HepG2 (cell line): ENCODE results near the gene CLDN7. TPM values are rescaled to one million over a fixed set of nuclear protein-coding genes. Genes with fewer than 3 reads are reported as not detected.

ENCODE experiments used
- ATAC-seq: fragments of 200-7000 bp; cut with Tn5 transposase; 3 replicates; pipeline ENCODE4 v1.9.1; 2020; ENCODE audit warnings: mild to moderate bottlenecking, moderate library complexity
- BruUV-seq: library from RNA; stranded (reverse); fragments of 400-500 nt; replicated peaks from 2 replicates; lab custom pipeline; 2021; lab: Mats Ljungman, UMichigan
- CTCF ChIA-PET: fragments of 300-600 bp; formaldehyde crosslinking; extraction: SDS; loops from one replicate; lab custom pipeline; 2021; ENCODE audit warnings: low total read pairs, inconsistent platforms, low intra/inter-chr PET ratio; lab: Yijun Ruan, JAX
- POLR2A ChIA-PET: fragments of 350-600 bp; sonication (Branson Sonifier 250); formaldehyde crosslinking; loops from one replicate; lab custom pipeline; 2020; ENCODE audit warnings: antibody characterized with exemption, inconsistent platforms; lab: Yijun Ruan, JAX
- DNase-seq: peaks from one replicate; pipeline ENCODE4 v3.0.0-alpha.2; 2015; ENCODE audit warnings: low spot score
- FAIRE-seq: peaks from 3 replicates; lab custom pipeline; 2011; peaks lifted over from hg19 to GRCh38; lab: Jason Lieb, UNC
- H2AFZ ChIP-seq: one replicate; pipeline ENCODE4 v1.6.1; 2011; ENCODE audit warnings: low read length, inconsistent platforms
- H3K27ac ChIP-seq: fragments of 300-600 bp; 3 replicates; pipeline ENCODE4 v1.8.0; 2011; ENCODE audit warnings: mixed run types, mild to moderate bottlenecking, mixed read lengths, low read length, inconsistent platforms; ENCODE audit not compliant: insufficient read depth; ENCODE audit errors: extremely low read length
- H3K27me3 ChIP-seq, 2 experiments: fragments of 200-600 bp in 1 of 2; 2 replicates in 1 of 2; 3 replicates in 1 of 2; pipeline versions ENCODE4 v1.6.0 to v1.8.0; 2011; ENCODE audit warnings: low read length in 2 of 2, mild to moderate bottlenecking in 2 of 2, moderate library complexity in 2 of 2, inconsistent platforms in 1 of 2; ENCODE audit not compliant: insufficient read depth in 2 of 2, control insufficient read depth in 1 of 2
- H3K36me3 ChIP-seq, 2 experiments: fragments of 200-600 bp in 1 of 2; replicated peaks in 1 of 2; 2 replicates in 1 of 2; 3 replicates in 1 of 2; pipeline versions ENCODE4 v1.5.1 to v1.8.0; 2011; ENCODE audit warnings: low read length in 2 of 2, inconsistent platforms in 1 of 2; ENCODE audit not compliant: insufficient read depth in 2 of 2, control insufficient read depth in 1 of 2
- H3K4me1 ChIP-seq: 2 replicates; pipeline ENCODE4 v1.5.1; 2012; ENCODE audit warnings: low read length, inconsistent platforms; ENCODE audit not compliant: insufficient read depth
- H3K4me2 ChIP-seq: 2 replicates; pipeline ENCODE4 v1.6.0; 2011; ENCODE audit warnings: low read depth, low read length, inconsistent platforms
- H3K4me3 ChIP-seq, 3 experiments: fragments of 200-600 bp in 1 of 3; sonication (generic), shearing (Covaris generic) in 1 of 3; replicated peaks in 1 of 3; 2 replicates each; pipeline ENCODE4 v1.5.1; 2011 to 2016; ENCODE audit warnings: low read length in 3 of 3, inconsistent platforms in 2 of 3, low read depth in 2 of 3, mild to moderate bottlenecking in 2 of 3, control low read depth in 1 of 3, mixed read lengths in 1 of 3; ENCODE audit not compliant: insufficient read depth in 1 of 3
- H3K79me2 ChIP-seq: one replicate; pipeline ENCODE4 v1.6.1; 2011; ENCODE audit warnings: low read length, inconsistent platforms; ENCODE audit not compliant: insufficient read depth
- H3K9ac ChIP-seq: 2 replicates; pipeline ENCODE4 v1.6.0; 2011; ENCODE audit warnings: mild to moderate bottlenecking, low read depth, low read length, inconsistent platforms; ENCODE audit not compliant: insufficient read depth
- H3K9me3 ChIP-seq: 2 replicates; pipeline ENCODE4 v1.5.1; 2012; ENCODE audit warnings: mild to moderate bottlenecking, low read length
- H4K20me1 ChIP-seq: 2 replicates; pipeline ENCODE4 v1.6.0; 2011; ENCODE audit warnings: inconsistent platforms, mild to moderate bottlenecking, low read length, moderate library complexity; ENCODE audit not compliant: insufficient read depth
- AGO1 ChIP-seq: fragments of 200-400 bp; formaldehyde crosslinking; IDR thresholded peaks from 2 replicates; pipeline ENCODE4 v1.6.1; 2017; ENCODE audit warnings: mild to moderate bottlenecking, low read depth, low read length, moderate library complexity; ENCODE audit not compliant: poor library complexity, severe bottlenecking
- AGO2 ChIP-seq: fragments of 200-400 bp; formaldehyde crosslinking; optimal IDR thresholded peaks from 2 replicates; pipeline ENCODE3; 2017; ENCODE audit warnings: mild to moderate bottlenecking, low read depth, low read length, moderate library complexity
- HNRNPK ChIP-seq: fragments of 200-400 bp; formaldehyde crosslinking; IDR thresholded peaks from 2 replicates; pipeline ENCODE4 v1.6.1; 2018; ENCODE audit warnings: low read length, low read depth, moderate library complexity, mild to moderate bottlenecking; ENCODE audit not compliant: poor library complexity, severe bottlenecking
- MEIS1 ChIP-seq: sonication (generic); formaldehyde crosslinking; IDR thresholded peaks from 2 replicates; pipeline ENCODE4 v1.9.0; 2021; ENCODE audit warnings: mild to moderate bottlenecking, missing genetic modification reagents, moderate library complexity, borderline replicate concordance
- RBFOX2 ChIP-seq: fragments of 200-400 bp; formaldehyde crosslinking; IDR thresholded peaks from 2 replicates; pipeline ENCODE4 v1.6.1; 2017; ENCODE audit warnings: low read depth, mild to moderate bottlenecking, low read length
- ZKSCAN1 ChIP-seq: fragments of 150-350 bp; IDR thresholded peaks from 2 replicates; pipeline ENCODE4 v1.6.1; 2014; ENCODE audit warnings: low read length
- WGBS: methylation state at CpG from one replicate; pipeline ENCODE4 v1.1.6; 2017; ENCODE audit warnings: low lambda C conversion rate; 5-methylcytosine and 5-hydroxymethylcytosine counted together
- in situ Hi-C: cut with HindIII; loops from 2 replicates; pipeline ENCODE4 v1.10.0; 2017; ENCODE audit warnings: low pct_unique_long_range_greater_than_20kb; ENCODE audit not compliant: extremely low pct_ligation_motif_present
- intact Hi-C: fragments of 100-400 bp; cut with micrococcal nuclease; formaldehyde crosslinking; loops from one replicate; pipeline ENCODE4 v1.10.0; 2022; ENCODE audit not compliant: unreplicated experiment
- polyA plus RNA-seq, 8 experiments: library from polyadenylated mRNA; depleted of rRNA in 3 of 8; stranded (reverse) in 7 of 8; unstranded in 1 of 8; fragments of >200 nt; fragmentation: Illumina TruSeq in 4 of 8; extraction: Trizol in 4 of 8; gene quantifications; 2 replicates each; pipeline versions ENCODE4 v1.2.1 to v1.2.3, GENCODE V29; 2011 to 2016; ENCODE audit warnings: low read depth in 4 of 8, missing spikeins in 1 of 8, mixed read lengths in 1 of 8; ENCODE audit not compliant: insufficient read depth in 1 of 8
- total RNA-seq, 5 experiments: library from RNA; depleted of rRNA; stranded (reverse); fragments of >200 nt; fragmentation: Illumina TruSeq; extraction: Trizol; gene quantifications; 2 replicates each; pipeline ENCODE4 v1.2.3, GENCODE V29; 2016; ENCODE audit warnings: low read depth in 1 of 5

Gene CLDN7
- total and polyA plus RNA-seq, 2 of the 13 experiments (the other 11 are each of a cell fraction or from before 2014, with no cell fraction given): not detected

DNA sequence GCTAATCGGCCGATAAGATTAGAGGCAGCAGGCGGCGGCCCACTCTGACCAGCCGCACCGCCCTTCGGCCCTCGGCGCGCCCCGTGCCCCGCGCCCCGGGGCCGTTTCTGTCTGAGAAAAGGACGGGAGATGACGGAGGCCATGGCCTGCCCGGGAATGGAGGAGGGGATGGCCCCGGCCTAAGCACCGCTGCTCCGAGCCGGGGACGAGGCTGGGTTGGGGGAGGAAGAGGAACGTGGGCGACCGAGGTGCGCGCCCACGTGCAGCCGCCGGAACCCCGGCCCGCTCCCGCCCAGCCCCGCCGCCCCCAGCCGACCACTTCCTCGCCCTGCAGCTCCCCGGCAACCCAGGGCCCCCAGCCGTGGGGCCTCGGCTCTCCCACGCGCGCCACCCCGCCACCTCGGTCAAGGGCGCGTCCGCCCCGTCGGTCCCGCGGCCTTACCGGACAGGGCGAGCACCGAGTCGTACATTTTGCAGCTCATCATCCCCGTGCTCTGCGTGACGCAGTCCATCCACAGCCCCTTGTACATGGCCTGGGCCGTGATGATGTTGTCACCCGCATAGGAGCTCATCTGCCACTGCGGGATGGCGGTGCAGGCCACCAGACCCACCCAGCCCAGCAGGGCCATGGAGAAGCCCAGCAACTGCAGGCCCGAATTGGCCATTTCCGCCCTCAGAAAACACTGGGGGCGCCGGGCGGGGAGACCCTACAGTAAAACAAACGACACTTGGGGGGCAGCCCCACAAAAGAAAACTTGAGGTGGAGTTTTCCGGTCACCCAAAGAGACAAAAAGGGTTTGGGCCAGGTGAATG lies 693 bp downstream of the CLDN7 start:
- CTCF ChIA-PET: no interaction called here
- Histone ChIP-seq H3K4me3 (no peak overlapping the region), H3K4me1 (peaks cover 70% of the 10 kb centered on the region), H3K4me2 (no peak overlapping the region), H2AFZ (no peak overlapping the region), H4K20me1 (no peaks in the 10 kb centered on the region), H3K27ac (no peak overlapping the region), H3K27me3 (no peaks in the 10 kb centered on the region), H3K9ac (no peak overlapping the region), H3K9me3 (no peaks in the 10 kb centered on the region), H3K79me2 (no peaks in the 10 kb centered on the region), H3K36me3 (0 out of 5 replicates have a peak, but pooled peaks cover 0 to 3% of the 10 kb centered on the region in 2 experiments)
- WGBS: 98% methylated on average over 66 of the region's 71 CpGs
- no peak for FAIRE-seq
- no peak for DNase-seq
- TF ChIP-seq AGO2 (peak; percentile 7), ZKSCAN1 (no peak), MEIS1 (CRISPR knock-in tag) (no peak), AGO1 (peak; percentile 54), HNRNPK (peak; percentile 17), RBFOX2 (peak; percentile 39; the same call in 1 of the 2 replicates)
- intact Hi-C loops (no loop called here), in situ Hi-C loops (no loop called here)
- ATAC-seq: no peak
- no TSS peak for BruUV-seq
- POLR2A ChIA-PET: no interaction called here
